ENCODE data around the gene INSIG1. TPM values are rescaled to one million over a fixed set of nuclear protein-coding genes. Genes with fewer than 3 reads are reported as not detected.

INSIG1 gene
- polyA plus RNA-seq, 1 experiment: 29.4 TPM

- H3K4me3 ChIP-seq (ENCODE audit: low read depth, low read length): no peak overlapping the region
- no peak for DNase-seq (ENCODE audit: low read depth, low spot score)
- peaks cover 2% of the 10 kb centered on the region for H3K27me3 ChIP-seq (ENCODE audit: control insufficient read depth, insufficient read depth, low read length)
- H3K27ac ChIP-seq (ENCODE audit: low read depth, low read length): no peak overlapping the region
- CTCF ChIA-PET: interaction anchor here (1.0 kb wide), 1 partner anchor 425 kb away, joined by 6 read pairs; no protein-coding TSS in a partner anchor
- POLR2A ChIA-PET: no interaction called here
- H3K9me3 ChIP-seq (ENCODE audit: control insufficient read depth, insufficient read depth, low read length): peaks cover 4% of the 10 kb centered on the region; the same call in 1 of the 2 replicates
- TF ChIP-seq CTCF (IDR thresholded peaks at IDR 0.05; ENCODE audit: low read depth, low read length): no peak
Measured at GRCh38 chr7:155352076-155352752, 54.5 kb downstream of the INSIG1 start.

- POLR2A ChIA-PET: no interaction called here
- Histone ChIP-seq H3K9me3 (ENCODE audit: control insufficient read depth, insufficient read depth, low read length) (peaks cover 4% of the 10 kb centered on the region; the same call in 1 of the 2 replicates), H3K4me3 (ENCODE audit: low read depth, low read length) (no peak overlapping the region), H3K27me3 (ENCODE audit: control insufficient read depth, insufficient read depth, low read length) (peaks cover 4% of the 10 kb centered on the region), H3K27ac (ENCODE audit: low read depth, low read length) (no peak overlapping the region)
- CTCF ChIA-PET: interaction anchor here (1.0 kb wide), 1 partner anchor 425 kb away, joined by 6 read pairs; no protein-coding TSS in a partner anchor
- no peak for TF ChIP-seq CTCF (IDR thresholded peaks at IDR 0.05; ENCODE audit: low read depth, low read length)
- DNase-seq (ENCODE audit: low read depth, low spot score): no peak
Measured at GRCh38 chr7:155352753-155353115, 55.1 kb downstream of the INSIG1 start.

- no peak for DNase-seq (ENCODE audit: low read depth, low spot score)
- Histone ChIP-seq H3K27ac (ENCODE audit: low read depth, low read length) (no peak overlapping the region), H3K9me3 (ENCODE audit: control insufficient read depth, insufficient read depth, low read length) (peaks cover 4% of the 10 kb centered on the region; the same call in 1 of the 2 replicates), H3K27me3 (ENCODE audit: control insufficient read depth, insufficient read depth, low read length) (peaks cover 7% of the 10 kb centered on the region), H3K4me3 (ENCODE audit: low read depth, low read length) (no peak overlapping the region)
- ChIA-PET CTCF (interaction anchor here (1.0 kb wide), 1 partner anchor 426 kb away, joined by 6 read pairs; no protein-coding TSS in a partner anchor), POLR2A (no interaction called here)
- no peak for TF ChIP-seq CTCF (IDR thresholded peaks at IDR 0.05; ENCODE audit: low read depth, low read length)
Measured at GRCh38 chr7:155353256-155353897, 55.7 kb downstream of the INSIG1 start.

- Histone ChIP-seq H3K4me3 (ENCODE audit: low read depth, low read length) (no peak overlapping the region), H3K27me3 (ENCODE audit: control insufficient read depth, insufficient read depth, low read length) (peaks cover 14% of the 10 kb centered on the region), H3K27ac (ENCODE audit: low read depth, low read length) (no peak overlapping the region), H3K9me3 (ENCODE audit: control insufficient read depth, insufficient read depth, low read length) (peaks cover 4% of the 10 kb centered on the region; the same call in 1 of the 2 replicates)
- ChIA-PET POLR2A (no interaction called here), CTCF (no interaction called here)
- no peak for TF ChIP-seq CTCF (IDR thresholded peaks at IDR 0.05; ENCODE audit: low read depth, low read length)
- no peak for DNase-seq (ENCODE audit: low read depth, low spot score)
Measured at GRCh38 chr7:155354371-155355048, 56.8 kb downstream of the INSIG1 start.
